ENCODE measurements around the gene ADH6. TPM values are rescaled to one million over a fixed set of nuclear protein-coding genes. Genes with fewer than 3 reads are reported as not detected.
A peak's percentile ranks its signal among the peaks of the same experiment; 100 is the strongest.

The ADH6 gene
- total and polyA plus RNA-seq, 2 of the 13 experiments (the other 11 are each of a cell fraction or from before 2014, with no cell fraction given): 39.8 to 73.9 TPM

DNA sequence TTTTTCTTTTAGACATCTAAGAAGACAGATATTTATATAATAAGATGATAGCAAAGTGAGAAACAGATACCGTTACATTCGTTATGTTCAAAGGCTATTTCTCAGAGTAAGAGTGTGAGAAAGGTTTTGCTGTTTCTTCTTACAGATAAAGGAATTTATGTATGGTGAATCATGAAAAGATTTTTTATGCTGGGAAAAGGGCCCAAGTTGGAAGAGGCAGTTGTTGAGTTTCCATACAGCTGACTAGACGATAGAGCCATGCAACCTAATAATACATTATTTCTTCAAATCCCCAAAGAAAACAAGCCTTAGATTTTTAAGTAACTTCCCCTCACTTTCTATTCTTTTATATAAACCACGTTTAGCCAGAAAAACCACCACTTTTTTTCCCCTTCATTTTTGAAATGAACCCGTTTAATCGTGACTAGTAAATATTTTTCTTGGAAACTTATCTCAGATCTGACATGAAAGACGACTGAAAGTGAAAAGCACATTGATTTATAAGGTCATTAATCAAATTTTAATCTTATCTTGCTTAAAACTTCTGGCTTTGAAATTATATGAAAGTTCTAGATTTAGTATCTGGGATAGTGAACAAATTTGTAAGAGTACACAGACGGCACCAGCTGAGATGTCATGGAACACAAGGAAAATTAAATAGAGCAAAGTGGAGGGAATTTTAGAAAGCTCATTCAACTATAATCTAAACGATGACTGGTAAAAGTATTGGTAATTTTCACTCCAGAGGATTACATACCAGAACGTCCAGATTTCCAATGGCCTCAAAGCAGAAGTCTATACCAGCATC is 10.9 kb downstream of the ADH6 start (continued):
- TF ChIP-seq ZNF773 (CRISPR knock-in tag; IDR thresholded peaks at IDR 0.05; ENCODE audit: borderline replicate concordance) (no peak), ZNF564 (CRISPR knock-in tag; IDR thresholded peaks at IDR 0.05) (no peak), CBX1 (IDR thresholded peaks at IDR 0.05; ENCODE audit: low read depth) (no peak), RNF2 (conservative IDR thresholded peaks at IDR 0.05; ENCODE audit: low read depth) (no peak), ZNF841 (CRISPR knock-in tag; IDR thresholded peaks at IDR 0.05; ENCODE audit: borderline replicate concordance) (no peak), EED (CRISPR knock-in tag; IDR thresholded peaks at IDR 0.05) (no peak)
- TF ChIP-seq, protein P1, sequence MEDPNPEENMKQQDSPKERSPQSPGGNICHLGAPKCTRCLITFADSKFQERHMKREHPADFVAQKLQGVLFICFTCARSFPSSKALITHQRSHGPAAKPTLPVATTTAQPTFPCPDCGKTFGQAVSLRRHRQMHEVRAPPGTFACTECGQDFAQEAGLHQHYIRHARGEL (CRISPR knock-in tag; IDR thresholded peaks at IDR 0.05): no peak

DNA sequence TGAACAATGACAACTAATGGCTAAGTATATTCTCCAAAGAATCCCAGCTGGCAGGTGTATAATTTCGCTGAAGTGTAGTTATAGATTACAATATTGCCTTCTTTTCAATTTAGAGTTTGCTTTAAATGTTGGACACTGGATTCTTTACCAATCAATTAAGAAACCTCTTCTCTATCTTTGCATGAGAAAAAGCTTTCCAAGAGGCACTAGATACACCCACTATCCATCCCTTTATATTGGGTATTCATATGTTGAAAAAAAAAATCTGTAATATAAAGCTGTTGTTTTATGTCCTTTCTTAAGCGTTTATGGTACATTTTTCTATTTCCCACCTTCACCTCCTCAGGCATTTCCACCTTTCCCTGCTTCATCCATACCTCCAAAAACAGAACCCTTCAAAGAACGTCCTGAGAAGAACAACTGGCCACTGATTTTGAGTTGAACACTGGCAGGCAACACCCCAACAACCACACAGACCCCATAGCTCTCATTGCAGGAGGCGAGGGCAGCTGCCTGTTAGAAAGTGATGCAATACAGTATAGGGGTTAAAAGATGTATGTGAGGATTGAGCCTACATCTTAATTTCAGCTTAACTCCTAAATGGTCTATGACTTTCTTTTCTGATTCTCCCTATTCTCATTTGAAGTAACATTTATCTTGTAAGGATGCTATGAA is 11.8 kb downstream of the ADH6 start:
- no peaks in the 10 kb centered on the region for H3K27me3 ChIP-seq (ENCODE audit: control insufficient read depth in 1 of 2, insufficient read depth in 2 of 2, low read length in 2 of 2)
- no peak for DNase-seq (ENCODE audit: low spot score)
- H3K27ac ChIP-seq (ENCODE audit: extremely low read length, insufficient read depth, low read length): no peak overlapping the region
- BruUV-seq (replicated peaks): no TSS peak
- CTCF ChIA-PET (ENCODE audit: low intra/inter-chr PET ratio, low total read pairs): no interaction called here
- TF ChIP-seq CEBPB (IDR thresholded peaks at IDR 0.05; ENCODE audit: borderline replicate concordance, low read depth, low read length) (peak; percentile 47; the same call in 1 of the 2 replicates), ZNF446 (CRISPR knock-in tag; IDR thresholded peaks at IDR 0.05) (no peak)
- intact Hi-C loops (cut with micrococcal nuclease; ENCODE audit: unreplicated experiment): no loop called here
- no peak overlapping the region for H3K4me2 ChIP-seq (ENCODE audit: low read depth, low read length)
- POLR2A ChIA-PET: interaction anchor here (1.4 to 1.7 kb wide), 2 partner anchors 12 to 212 kb away, joined by 3 to 8 read pairs; partner anchors contain the start of genes ADH6 and METAP1
- H3K4me1 ChIP-seq (ENCODE audit: insufficient read depth, low read length): peaks cover 55% of the 10 kb centered on the region
- no peak for FAIRE-seq
- no peaks in the 10 kb centered on the region for H3K9me3 ChIP-seq (ENCODE audit: low read length)
- H3K9ac ChIP-seq (ENCODE audit: insufficient read depth, low read depth, low read length): no peak overlapping the region
- no peak overlapping the region for H2AFZ ChIP-seq (ENCODE audit: low read length)
- 93% methylated on average over 4 of the region's 4 CpGs for WGBS (ENCODE audit: low lambda C conversion rate)
- no peak overlapping the region for H3K4me3 ChIP-seq (replicated peaks in 1 of 3; ENCODE audit: insufficient read depth in 1 of 3, low read depth in 2 of 3, low read length in 3 of 3)
- no peak for ATAC-seq
- H4K20me1 ChIP-seq (ENCODE audit: insufficient read depth, low read length): no peaks in the 10 kb centered on the region
- peaks cover 5 to 37% of the 10 kb centered on the region in 2 experiments for H3K36me3 ChIP-seq (replicated peaks in 1 of 2; ENCODE audit: control insufficient read depth in 1 of 2, insufficient read depth in 2 of 2, low read length in 2 of 2)
- H3K79me2 ChIP-seq (ENCODE audit: insufficient read depth, low read length): no peaks in the 10 kb centered on the region
- in situ Hi-C loops (cut with HindIII; ENCODE audit: extremely low pct_ligation_motif_present, low pct_unique_long_range_greater_than_20kb): no loop called here

Data from HepG2 (cell line).